SK-N-MC (cell line): ENCODE data around the gene ENG.
A peak's percentile ranks its signal among the peaks of the same experiment; 100 is the strongest.
"Not testable (repeated sequence)": the region's sequence is repeated elsewhere in the genome, so short reads cannot be mapped to it uniquely, and the experiment has no call there.

Source experiments
- DNase-seq: peaks from one replicate; pipeline ENCODE4 v3.0.0-alpha.2; 2011; ENCODE audit warnings: low read depth, low spot score
- H3K27ac ChIP-seq: fragments of 200-600 bp; sonication (generic); 2 replicates; pipeline ENCODE4 v1.5.1; 2016; ENCODE audit warnings: mixed run types
- H3K36me3 ChIP-seq: fragments of 200-600 bp; sonication (generic); 2 replicates; pipeline ENCODE4 v1.6.1; 2017; ENCODE audit warnings: antibody characterized with exemption, low read length, mixed read lengths; ENCODE audit not compliant: insufficient read depth
- H3K4me3 ChIP-seq: fragments of 200-600 bp; sonication (generic); 2 replicates; pipeline ENCODE4 v1.5.1; 2016
- H3K9ac ChIP-seq: fragments of 200-600 bp; sonication (generic); 2 replicates; pipeline ENCODE4 v1.8.0; 2017; ENCODE audit warnings: mixed run types, mixed read lengths; ENCODE audit not compliant: insufficient read length
- H3K9me3 ChIP-seq: fragments of 200-600 bp; sonication (generic); 2 replicates; pipeline ENCODE4 v1.6.1; 2017; ENCODE audit warnings: low read depth, mild to moderate bottlenecking, antibody characterized with exemption, low read length, moderate library complexity, mixed read lengths
- EZH2 ChIP-seq: fragments of 200-600 bp; sonication (generic); IDR thresholded peaks from one replicate; pipeline ENCODE4 v1.6.1; 2017; ENCODE audit warnings: antibody characterized with exemption
- FOXP2 ChIP-seq: optimal IDR thresholded peaks from 2 replicates; pipeline ENCODE3; 2011; ENCODE audit warnings: mild to moderate bottlenecking, moderate library complexity; ENCODE audit not compliant: insufficient read depth; ENCODE audit errors: extremely low read length, control extremely low read depth
- POLR2AphosphoS5 ChIP-seq: IDR thresholded peaks from 2 replicates; pipeline ENCODE4 v1.6.1; 2012; ENCODE audit warnings: mild to moderate bottlenecking, low read depth, low read length, borderline replicate concordance

The ENG gene

DNA sequence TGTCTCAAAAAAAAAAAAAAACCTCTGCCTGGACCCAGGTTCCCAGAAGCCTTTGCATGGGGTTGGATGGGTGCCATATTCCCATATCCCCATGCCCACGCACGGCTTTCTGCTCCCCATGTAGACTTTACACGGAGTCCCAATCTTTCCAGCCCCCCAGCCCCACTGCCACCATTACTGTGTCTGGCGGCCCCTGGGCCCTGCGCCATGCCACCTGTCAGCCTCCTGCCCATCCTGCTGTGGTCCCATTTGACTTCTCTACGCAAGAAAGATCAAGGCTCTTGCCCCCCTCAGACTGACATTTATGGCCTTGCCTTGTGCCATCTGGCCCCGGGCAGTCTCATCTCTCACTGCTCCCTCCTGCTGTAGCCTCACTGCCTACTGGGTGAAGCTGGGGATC is 29.5 kb upstream of the ENG start:
- H3K9me3 ChIP-seq: no peaks in the 10 kb centered on the region
- peak overlapping the region; percentile 62; the same call in 1 of the 2 replicates for H3K27ac ChIP-seq
- no peak for TF ChIP-seq EZH2
- no peak for TF ChIP-seq POLR2AphosphoS5
- no peak for TF ChIP-seq FOXP2
- peaks cover 15% of the 10 kb centered on the region; the same call in 1 of the 2 replicates for H3K36me3 ChIP-seq
- no peak overlapping the region; the same call in 1 of the 2 replicates for H3K4me3 ChIP-seq
- DNase-seq: no peak
- H3K9ac ChIP-seq: no peak overlapping the region

DNA sequence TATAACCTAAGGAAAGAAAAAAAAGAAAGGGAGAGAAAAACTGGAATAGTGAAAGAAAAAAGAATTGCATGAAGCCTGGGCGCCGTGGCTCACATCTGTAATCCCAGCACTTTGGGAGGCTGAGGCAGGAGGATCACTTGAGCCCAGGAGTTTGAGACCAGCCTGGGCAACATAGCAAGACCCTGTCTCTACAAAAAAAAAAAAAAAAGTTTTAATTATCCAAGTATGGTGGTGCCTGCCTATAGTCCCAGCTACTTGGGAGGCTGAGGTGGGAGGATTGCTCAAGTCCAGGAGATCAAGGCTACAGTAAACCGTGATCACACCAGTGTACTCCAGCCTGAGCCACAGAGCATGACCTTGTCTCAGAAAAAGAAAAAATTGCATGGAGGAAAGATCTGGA is 27.3 kb upstream of the ENG start:
- not testable (repeated sequence) for DNase-seq, H3K4me3 ChIP-seq, H3K9me3 ChIP-seq, H3K36me3 ChIP-seq, H3K27ac ChIP-seq, H3K9ac ChIP-seq

DNA sequence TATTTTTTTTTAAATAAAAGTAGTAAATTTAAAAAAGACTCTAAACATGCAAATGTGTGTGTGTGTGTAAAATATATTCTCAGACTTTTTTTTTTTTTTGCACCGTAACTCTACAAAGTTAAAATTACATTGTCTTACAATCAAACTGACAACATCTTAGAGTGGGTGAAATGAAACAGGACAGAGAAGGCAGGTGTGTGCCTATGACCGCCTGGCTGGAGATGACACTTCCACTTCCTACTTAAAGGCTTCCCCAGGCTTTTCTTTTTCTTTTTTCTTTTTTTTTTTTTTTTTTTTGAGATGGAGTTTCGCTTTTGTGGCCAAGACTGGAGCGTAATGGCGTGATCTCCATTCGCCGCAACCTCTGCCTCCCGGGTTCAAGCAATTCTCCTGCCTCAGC is 25.7 kb upstream of the ENG start:
- Histone ChIP-seq H3K9me3 (no peaks in the 10 kb centered on the region), H3K36me3 (no peaks in the 10 kb centered on the region), H3K27ac (no peak overlapping the region), H3K4me3 (no peak overlapping the region), H3K9ac (no peak overlapping the region)
- TF ChIP-seq EZH2: no peak
- no peak for TF ChIP-seq POLR2AphosphoS5
- no peak for TF ChIP-seq FOXP2
- DNase-seq: no peak

DNA sequence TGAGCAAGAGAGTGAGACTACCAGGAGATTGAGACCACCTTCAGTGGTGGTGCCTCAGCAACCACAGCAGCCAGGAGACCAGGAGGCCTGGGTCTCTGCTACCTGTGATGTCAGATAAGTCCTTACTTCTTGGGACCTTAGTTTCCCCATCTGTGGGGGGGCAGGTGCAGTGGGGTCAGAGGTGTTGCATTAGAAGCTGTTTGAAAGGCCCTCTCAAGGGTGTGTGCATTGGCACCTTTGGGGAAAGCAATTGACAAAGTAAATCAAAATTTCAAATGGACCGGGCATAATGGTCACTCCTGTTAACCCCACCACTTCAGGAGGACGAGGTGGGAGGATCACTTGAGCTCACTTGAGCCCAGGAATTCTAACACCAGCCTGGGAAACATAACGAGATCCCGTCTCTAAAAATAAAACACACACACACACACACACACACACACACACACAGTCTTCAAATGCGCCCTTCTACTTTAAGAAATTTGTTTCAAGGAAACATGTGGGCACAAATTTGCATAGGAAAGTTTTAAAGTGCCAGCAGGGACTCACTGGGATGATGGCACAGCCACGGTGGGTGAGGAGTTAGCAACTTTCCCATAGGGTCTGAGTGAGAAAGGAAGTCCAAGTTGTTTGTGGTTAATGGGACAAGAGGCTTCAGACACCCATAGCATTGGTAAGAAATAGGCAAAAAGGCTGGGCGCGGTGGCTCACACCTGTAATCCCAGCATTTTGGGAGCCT is 24.4 kb upstream of the ENG start:
- TF ChIP-seq EZH2: no peak
- no peak for TF ChIP-seq FOXP2
- TF ChIP-seq POLR2AphosphoS5: no peak
- DNase-seq: no peak
- H3K27ac ChIP-seq: no peak overlapping the region
- no peak overlapping the region for H3K4me3 ChIP-seq
- no peak overlapping the region for H3K9ac ChIP-seq
- H3K9me3 ChIP-seq: no peaks in the 10 kb centered on the region
- H3K36me3 ChIP-seq: no peaks in the 10 kb centered on the region

DNA sequence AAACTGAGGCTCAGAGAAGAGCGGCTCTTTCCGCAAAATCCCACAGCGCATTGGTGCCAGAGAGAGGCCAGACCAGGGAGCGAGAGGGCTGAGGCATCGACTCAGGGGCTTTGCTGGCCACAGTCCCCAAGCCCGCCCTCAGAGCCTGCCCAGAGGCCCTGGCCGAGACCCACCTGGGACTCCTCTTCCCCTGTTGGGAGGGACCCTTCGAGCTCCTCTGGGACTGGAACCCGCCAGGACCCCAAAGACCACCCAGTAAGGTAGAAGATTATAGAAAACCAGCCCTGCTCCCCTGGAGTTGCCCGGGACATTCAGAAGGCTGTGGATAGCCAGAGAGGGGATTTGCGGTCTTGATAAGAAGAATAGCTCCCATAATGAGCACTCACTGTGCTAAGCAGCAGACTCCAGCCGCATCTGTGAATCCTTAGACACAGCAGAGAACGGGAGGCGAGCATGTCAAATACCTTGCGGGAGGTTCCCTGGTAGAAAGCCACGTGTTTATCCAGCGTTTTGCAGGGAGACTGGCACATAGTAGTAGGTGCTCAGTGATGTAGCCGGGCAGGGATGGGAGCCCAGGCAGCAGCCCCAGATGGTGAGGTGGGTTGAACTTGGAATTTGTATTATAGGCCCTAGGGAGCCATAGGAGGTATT is 23.7 kb upstream of the ENG start:
- no peak for DNase-seq
- TF ChIP-seq EZH2 (no peak), POLR2AphosphoS5 (no peak), FOXP2 (no peak)
- Histone ChIP-seq H3K27ac (no peak overlapping the region), H3K36me3 (no peaks in the 10 kb centered on the region), H3K9ac (peak overlapping the region; percentile 82), H3K9me3 (no peaks in the 10 kb centered on the region), H3K4me3 (peak overlapping the region; percentile 82)

DNA sequence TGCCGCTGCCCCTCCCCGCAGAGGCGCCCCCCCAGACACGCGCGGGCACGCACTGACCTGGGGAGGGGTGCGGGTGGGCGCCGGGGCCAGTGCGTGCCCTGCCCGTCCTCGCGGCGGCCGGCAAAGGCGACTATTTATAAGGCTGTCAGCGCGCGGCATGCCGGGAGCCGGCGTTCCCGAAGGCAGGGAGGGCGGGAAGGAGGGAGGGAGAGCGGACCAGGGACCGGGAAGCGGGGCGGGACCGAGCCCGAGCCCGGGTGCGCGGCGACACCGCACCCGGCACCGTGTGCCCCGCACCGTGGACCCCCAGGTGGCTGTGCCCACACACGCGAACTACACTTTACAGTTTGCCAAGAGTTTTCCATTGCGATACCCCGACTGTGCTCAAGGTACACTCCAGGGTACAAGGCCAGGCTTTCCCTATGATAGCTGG is 23.1 kb upstream of the ENG start, which contains the start of gene AK1:
Gene AK1, minus strand, starts transcription at position 110 of the 433 bp plus-strand sequence. CDS start 3,058 bp downstream, outside the sequence.
- TF ChIP-seq POLR2AphosphoS5 (peak; percentile 64; the same call in 1 of the 2 replicates), EZH2 (no peak)
- DNase-seq: no peak
- H3K9ac ChIP-seq: peak within 1 kb of the TSS; percentile 82
- no peaks in the 10 kb centered on the region for H3K9me3 ChIP-seq
- H3K36me3 ChIP-seq: no peaks in the 10 kb centered on the region
- no peak within 1 kb of the TSS for H3K27ac ChIP-seq
- peak within 1 kb of the TSS; percentile 82 for H3K4me3 ChIP-seq

DNA sequence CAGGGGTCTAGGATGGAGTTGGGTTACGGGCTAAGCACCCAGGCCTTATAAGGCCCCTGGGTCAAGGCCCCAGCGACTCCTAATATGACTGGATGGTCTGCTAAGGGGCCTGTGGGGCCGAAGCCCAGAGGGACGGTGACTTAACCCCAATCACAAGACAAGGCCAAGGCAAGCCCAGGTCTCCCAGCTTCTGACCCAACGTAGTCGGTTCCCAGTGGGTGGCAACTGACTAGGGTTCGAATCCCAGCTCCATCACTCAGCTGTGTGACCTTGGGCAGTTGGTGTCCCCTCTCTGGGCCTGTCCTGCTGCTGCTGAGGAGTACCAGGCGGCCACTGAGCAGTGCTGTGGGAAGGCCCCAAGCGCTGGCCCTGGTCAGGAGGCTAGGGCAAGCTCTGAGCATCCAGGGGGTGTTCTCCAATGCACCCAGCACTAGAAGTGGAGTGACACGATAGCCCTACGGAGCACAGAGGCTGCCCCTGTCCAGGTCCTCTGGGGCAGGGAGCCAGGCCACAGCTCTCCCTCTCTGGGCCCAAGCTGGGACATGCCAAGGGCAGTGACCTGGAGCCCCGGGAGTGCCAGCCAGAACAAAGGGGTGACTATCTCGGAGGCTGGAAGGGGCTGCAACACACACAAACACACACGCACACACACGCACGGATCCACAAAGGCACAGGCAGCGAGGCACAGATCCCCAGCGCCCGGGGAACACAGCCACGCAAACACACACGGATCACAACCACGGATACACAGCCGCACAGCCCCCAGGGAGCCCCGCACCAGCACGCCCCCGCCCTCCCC is 22.5 kb upstream of the ENG start:
- Histone ChIP-seq H3K36me3 (no peaks in the 10 kb centered on the region), H3K9ac (peak overlapping the region; percentile 82), H3K27ac (no peak overlapping the region), H3K4me3 (peak overlapping the region; percentile 82), H3K9me3 (no peaks in the 10 kb centered on the region)
- TF ChIP-seq POLR2AphosphoS5: no peak
- TF ChIP-seq FOXP2: no peak
- no peak for TF ChIP-seq EZH2
- no peak for DNase-seq

DNA sequence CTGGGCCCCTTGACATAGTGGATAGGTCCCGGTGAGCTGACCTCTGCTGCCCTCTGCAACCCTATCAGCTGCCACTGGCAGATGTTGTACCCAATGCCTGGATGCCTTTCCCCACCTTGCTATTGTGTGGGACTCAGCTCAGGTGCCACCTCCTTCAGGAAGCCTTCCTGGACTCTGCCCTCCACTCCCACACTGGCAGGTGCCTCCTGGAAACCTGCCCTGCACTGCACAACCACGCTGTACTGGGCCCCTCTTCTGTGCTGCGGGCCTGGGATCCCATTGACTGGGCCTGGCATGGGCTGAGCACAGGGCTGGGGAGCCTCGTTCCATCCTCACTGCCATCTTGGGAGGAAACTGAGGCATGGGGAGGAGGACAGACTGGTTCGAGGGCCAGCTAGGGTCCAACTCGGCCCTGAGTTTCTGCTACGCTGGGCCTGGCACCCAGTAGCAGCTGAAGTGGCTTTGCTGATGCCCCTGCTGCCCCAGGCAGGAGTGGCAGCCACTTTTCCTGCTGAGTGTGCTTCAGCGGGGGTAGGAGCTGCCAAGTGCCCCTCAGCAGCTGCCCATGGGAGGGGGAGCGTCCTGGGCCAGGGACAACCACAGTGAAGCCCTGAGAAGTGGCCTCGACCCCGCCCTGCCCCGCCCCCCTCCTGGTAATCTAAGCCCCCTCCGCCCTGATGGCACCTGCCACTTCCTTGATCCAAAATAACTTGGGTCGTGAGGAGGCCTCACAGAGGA is 21.7 kb upstream of the ENG start:
- no peak for TF ChIP-seq POLR2AphosphoS5
- no peak for TF ChIP-seq EZH2
- no peak for TF ChIP-seq FOXP2
- no peak overlapping the region; the same call in 1 of the 2 replicates for H3K4me3 ChIP-seq
- no peak overlapping the region for H3K9ac ChIP-seq
- H3K27ac ChIP-seq: no peak overlapping the region
- H3K36me3 ChIP-seq: no peaks in the 10 kb centered on the region
- no peak for DNase-seq
- no peaks in the 10 kb centered on the region for H3K9me3 ChIP-seq
